HFFc6 (cell line): Measurements from ENCODE around the gene ADGRG3. TPM values are rescaled to one million over a fixed set of nuclear protein-coding genes. Genes with fewer than 3 reads are reported as not detected.

ENCODE experiments used
- DNase-seq: peaks from one replicate; pipeline ENCODE4 v3.0.0-alpha.2; 2018
- H3K27ac Mint-ChIP-seq: 2 replicates; pipeline ENCODE4 v1.8.0; 2020; ENCODE audit warnings: mild to moderate bottlenecking, mixed read lengths
- H3K27me3 Mint-ChIP-seq: 2 replicates; pipeline ENCODE4 v1.8.0; 2021; ENCODE audit warnings: mild to moderate bottlenecking, moderate library complexity, mixed read lengths; ENCODE audit not compliant: insufficient read depth
- H3K36me3 Mint-ChIP-seq: 2 replicates; pipeline ENCODE4 v1.8.0; 2021; ENCODE audit warnings: low read depth, mixed read lengths
- H3K4me1 Mint-ChIP-seq: 2 replicates; pipeline ENCODE4 v1.8.0; 2020; ENCODE audit warnings: low read depth, mixed read lengths
- H3K4me3 Mint-ChIP-seq: 2 replicates; pipeline ENCODE4 v1.8.0; 2020; ENCODE audit warnings: mild to moderate bottlenecking, moderate library complexity, mixed read lengths
- H3K9me3 Mint-ChIP-seq: 2 replicates; pipeline ENCODE4 v1.8.0; 2020; ENCODE audit warnings: mild to moderate bottlenecking, mixed read lengths
- total RNA-seq, 6 experiments: library from RNA; stranded (reverse); fragmentation: NEBNext Ultra II Directional; extraction: Animal tissue kit (Norgen Biotek cat#: 25700); gene quantifications; 2 replicates in 1 of 6; 3 replicates in 5 of 6; pipeline ENCODE4 v1.2.3, GENCODE V29; 2021
- TF ChIP-seq, protein P1 (sequence below): fragments of 200-600 bp; sonication (generic); IDR thresholded peaks from 2 replicates; pipeline ENCODE4 v1.5.0; 2021; ENCODE audit warnings: antibody characterized with exemption, mild to moderate bottlenecking

ADGRG3 gene
- total RNA-seq, 6 experiments from 2014 or later, result not detected

DNA sequence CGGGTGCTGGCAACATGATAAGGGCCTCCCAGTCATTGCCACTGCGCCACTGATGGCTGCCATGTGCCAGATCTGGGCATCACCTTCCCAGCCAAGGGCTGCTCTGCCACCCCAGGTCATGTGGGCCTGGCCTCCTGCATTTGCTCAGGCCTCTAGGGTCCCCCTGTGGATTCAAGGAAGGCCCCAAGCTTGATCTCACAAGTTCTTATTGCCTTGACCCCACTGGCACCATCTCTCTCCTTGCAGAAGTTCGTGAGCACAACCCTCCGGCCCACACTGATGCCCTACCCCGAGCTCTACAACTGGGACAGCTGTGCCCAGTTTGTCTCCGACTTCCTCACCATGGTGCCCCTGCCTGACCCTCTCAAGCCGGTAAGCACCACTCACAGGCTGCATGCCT lies 31.8 kb downstream of the ADGRG3 start:
- Mint-ChIP-seq H3K4me3 (no peak overlapping the region), H3K9me3 (no peaks in the 10 kb centered on the region), H3K4me1 (no peaks in the 10 kb centered on the region), H3K36me3 (no peaks in the 10 kb centered on the region), H3K27me3 (peaks cover 30% of the 10 kb centered on the region), H3K27ac (no peak overlapping the region)
- no peak for DNase-seq
- TF ChIP-seq, protein P1, sequence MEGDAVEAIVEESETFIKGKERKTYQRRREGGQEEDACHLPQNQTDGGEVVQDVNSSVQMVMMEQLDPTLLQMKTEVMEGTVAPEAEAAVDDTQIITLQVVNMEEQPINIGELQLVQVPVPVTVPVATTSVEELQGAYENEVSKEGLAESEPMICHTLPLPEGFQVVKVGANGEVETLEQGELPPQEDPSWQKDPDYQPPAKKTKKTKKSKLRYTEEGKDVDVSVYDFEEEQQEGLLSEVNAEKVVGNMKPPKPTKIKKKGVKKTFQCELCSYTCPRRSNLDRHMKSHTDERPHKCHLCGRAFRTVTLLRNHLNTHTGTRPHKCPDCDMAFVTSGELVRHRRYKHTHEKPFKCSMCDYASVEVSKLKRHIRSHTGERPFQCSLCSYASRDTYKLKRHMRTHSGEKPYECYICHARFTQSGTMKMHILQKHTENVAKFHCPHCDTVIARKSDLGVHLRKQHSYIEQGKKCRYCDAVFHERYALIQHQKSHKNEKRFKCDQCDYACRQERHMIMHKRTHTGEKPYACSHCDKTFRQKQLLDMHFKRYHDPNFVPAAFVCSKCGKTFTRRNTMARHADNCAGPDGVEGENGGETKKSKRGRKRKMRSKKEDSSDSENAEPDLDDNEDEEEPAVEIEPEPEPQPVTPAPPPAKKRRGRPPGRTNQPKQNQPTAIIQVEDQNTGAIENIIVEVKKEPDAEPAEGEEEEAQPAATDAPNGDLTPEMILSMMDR, result no peak

DNA sequence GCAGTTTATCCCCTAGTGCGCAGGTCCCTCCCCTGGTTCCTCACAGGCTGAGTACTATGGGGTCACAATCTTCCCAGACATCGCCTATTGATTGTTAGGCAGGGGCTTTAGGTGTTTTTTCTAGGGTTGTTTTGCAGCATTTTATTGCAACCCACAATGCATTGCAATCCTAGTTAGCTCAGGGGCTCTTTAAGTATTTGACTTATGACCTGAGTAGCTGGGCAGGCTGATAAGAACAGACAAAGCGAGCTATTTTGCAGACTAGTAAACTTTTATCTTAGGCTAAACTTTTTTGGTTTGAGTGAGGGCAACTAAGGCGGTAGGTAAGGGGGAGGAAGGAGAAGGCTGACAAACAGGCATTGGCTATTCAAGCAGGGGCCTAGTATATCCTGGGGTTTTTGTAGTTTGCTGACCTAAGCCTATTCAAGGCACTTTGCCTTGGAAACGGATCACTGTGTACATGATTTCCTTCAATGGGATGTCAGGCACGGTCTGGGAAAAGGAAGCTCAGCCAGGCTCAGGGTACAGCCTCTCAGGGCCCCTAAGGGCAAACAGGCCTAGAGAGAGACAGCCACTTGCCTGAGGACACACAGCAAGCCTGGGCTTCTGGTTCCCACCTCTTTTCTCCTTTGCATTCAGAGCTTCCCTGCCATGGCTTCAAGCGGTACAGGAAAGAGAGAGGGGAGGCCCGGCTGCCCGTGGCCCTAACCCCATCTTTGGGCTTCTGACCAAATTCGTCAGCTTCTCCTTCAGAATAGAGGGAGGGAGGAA lies 32.9 kb downstream of the ADGRG3 start:
- TF ChIP-seq, protein P1, result no peak
- Mint-ChIP-seq H3K4me3 (no peak overlapping the region), H3K27ac (no peak overlapping the region), H3K36me3 (no peaks in the 10 kb centered on the region), H3K9me3 (no peaks in the 10 kb centered on the region), H3K27me3 (peaks cover 26% of the 10 kb centered on the region), H3K4me1 (no peaks in the 10 kb centered on the region)
- DNase-seq, result no peak

- peaks cover 22% of the 10 kb centered on the region for H3K27me3 Mint-ChIP-seq
- no peaks in the 10 kb centered on the region for H3K36me3 Mint-ChIP-seq
- no peak overlapping the region for H3K27ac Mint-ChIP-seq
- H3K4me1 Mint-ChIP-seq, result no peaks in the 10 kb centered on the region
- TF ChIP-seq, protein P1, result no peak
- no peak overlapping the region for H3K4me3 Mint-ChIP-seq
- no peak for DNase-seq
- H3K9me3 Mint-ChIP-seq, result no peaks in the 10 kb centered on the region
Observed at GRCh38 chr16:57701759-57702371, 33.8 kb downstream of the ADGRG3 start.

DNA sequence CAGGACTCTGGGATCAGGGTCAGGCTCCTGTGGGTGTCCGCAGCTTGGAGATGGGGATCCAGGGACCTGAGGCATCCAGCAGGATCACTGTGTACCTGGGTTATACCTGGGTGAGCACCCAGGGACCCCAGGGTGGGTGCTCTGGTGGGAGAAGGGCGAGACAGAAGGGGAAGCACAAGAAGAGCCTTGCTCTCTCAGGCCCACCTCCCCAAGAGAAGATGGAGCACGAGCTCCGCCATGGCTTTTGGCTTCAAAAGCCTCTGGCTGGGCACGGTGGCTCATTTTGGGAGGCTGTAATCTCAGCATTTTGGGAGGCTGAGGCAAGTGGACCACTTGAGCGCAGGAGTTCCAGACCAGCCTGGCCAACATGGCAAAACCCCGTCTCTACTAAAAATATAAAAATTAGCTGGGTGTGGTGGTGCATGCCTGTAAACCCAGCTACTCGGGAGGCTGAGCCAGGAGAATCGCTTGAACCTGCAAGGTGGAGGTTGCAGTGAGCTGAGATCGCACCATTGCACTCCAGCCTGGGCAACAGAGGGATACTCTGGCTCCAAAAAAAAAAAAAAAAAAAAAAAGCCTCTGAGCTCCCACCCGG lies 35.4 kb downstream of the ADGRG3 start:
- Mint-ChIP-seq H3K9me3 (no peaks in the 10 kb centered on the region), H3K36me3 (no peaks in the 10 kb centered on the region), H3K27ac (no peak overlapping the region), H3K4me3 (no peak overlapping the region), H3K4me1 (no peaks in the 10 kb centered on the region), H3K27me3 (peaks cover 22% of the 10 kb centered on the region)
- no peak for DNase-seq
- TF ChIP-seq, protein P1, result no peak

- Mint-ChIP-seq H3K27ac (no peak overlapping the region), H3K4me1 (no peaks in the 10 kb centered on the region), H3K27me3 (peaks cover 17% of the 10 kb centered on the region)
Observed at GRCh38 chr16:57704011-57704904, 36.2 kb downstream of the ADGRG3 start.

More at GRCh38 chr16:57704011-57704904, 36.2 kb downstream of the ADGRG3 start:
- no peaks in the 10 kb centered on the region for H3K36me3 Mint-ChIP-seq
- no peak overlapping the region for H3K4me3 Mint-ChIP-seq
- no peaks in the 10 kb centered on the region for H3K9me3 Mint-ChIP-seq
- TF ChIP-seq, protein P1, result no peak
- no peak for DNase-seq
